ENCODE measurements around the gene CFAP97.
"Not testable (repeated sequence)": the region's sequence is repeated elsewhere in the genome, so short reads cannot be mapped to it uniquely, and the experiment has no call there.

CFAP97 gene

DNA sequence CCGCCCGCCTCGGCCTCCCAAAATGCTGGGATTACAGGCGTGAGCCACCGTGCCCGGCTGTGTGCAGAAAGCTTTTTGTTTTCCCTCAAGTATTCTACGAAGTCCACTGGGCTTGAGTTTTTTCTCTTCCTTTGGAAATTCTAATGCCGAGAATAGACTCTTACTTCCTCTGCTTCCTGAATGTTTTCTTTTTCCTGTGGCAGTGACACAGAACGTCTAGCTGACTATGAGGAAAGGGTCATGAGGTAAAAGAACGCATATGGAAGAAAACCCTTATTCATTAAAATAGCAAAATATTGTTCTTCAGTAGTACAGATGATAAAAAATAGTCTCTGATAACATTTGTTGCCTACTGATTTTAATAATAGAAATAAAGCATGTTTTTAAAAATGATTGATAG is 65.6 kb downstream of the CFAP97 start:
- no peak for DNase-seq

GRCh38 chr4:185137233-185137925 is 66.4 kb downstream of the CFAP97 start:
- DNase-seq = no peak

- DNase-seq = no peak
These were observed 69.4 kb downstream of the CFAP97 start for GRCh38 chr4:185134307-185134869.

GRCh38 chr4:185128272-185129119 is 75.3 kb downstream of the CFAP97 start:
- no peak for DNase-seq

- DNase-seq = no peak
These were observed 76.5 kb downstream of the CFAP97 start for GRCh38 chr4:185127021-185127925.

DNA sequence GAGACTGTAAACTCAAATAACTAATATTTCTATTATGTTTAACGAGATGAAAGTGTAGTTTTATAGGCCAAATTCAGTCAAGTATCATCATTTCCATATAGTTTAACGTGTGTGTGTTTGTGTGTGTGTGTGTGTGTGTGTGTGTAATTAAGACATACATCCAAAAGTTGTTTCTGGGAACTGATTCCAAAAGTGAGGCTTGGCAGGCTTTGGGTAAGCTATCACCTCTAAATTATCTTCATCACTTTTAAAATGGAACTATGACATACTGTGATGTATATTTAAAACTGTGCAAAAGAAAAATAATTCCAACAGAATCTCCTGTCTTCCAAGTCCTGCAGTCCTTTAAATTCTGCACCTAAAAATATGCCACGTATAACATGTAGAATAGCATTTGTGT is 79.8 kb downstream of the CFAP97 start:
- no peak for DNase-seq

- no peak for DNase-seq
These were observed 81.0 kb downstream of the CFAP97 start for GRCh38 chr4:185122681-185123345.

DNA sequence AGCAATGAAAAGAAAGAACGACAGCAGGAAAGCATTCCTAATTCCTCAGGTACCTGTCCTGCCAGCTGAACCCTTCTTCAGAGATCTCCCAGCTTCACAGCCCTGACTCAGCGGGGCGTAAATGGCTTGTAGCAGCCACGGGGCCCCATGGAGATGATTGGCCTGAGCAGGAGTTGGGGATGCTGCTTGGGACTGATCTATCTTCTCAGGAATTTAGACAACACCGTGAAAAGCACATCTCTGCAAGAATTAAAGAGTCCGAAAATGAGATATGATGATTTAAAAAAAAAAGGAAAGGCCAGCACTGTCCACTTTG is 83.2 kb downstream of the CFAP97 start:
- DNase-seq = no peak

- DNase-seq = no peak
These were observed 83.7 kb downstream of the CFAP97 start for GRCh38 chr4:185119927-185120630.

GRCh38 chr4:185119467-185119866 is 84.3 kb downstream of the CFAP97 start:
- DNase-seq = not testable (repeated sequence)

DNA sequence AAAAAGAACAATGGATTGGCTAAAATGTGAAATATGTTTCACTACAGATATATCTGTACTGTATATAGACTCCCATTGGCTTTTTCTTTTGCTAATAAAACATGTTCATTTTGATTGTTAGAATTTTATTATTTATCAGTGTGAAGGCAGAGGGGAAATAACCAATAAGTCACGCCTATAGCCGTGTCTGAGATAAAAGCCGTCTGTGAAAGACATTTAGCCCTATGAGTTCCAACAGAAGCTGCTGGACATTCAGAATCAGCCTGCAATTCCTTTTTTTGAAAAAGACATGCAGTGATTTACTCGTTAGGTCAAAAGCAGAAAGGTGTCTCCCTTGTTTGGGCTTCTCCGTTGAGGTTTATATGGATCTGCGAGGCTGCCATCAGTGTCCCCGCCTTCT is 84.9 kb downstream of the CFAP97 start:
- no peak for DNase-seq

- no peak for DNase-seq
These were observed 86.4 kb downstream of the CFAP97 start for GRCh38 chr4:185117300-185117934.

DNA sequence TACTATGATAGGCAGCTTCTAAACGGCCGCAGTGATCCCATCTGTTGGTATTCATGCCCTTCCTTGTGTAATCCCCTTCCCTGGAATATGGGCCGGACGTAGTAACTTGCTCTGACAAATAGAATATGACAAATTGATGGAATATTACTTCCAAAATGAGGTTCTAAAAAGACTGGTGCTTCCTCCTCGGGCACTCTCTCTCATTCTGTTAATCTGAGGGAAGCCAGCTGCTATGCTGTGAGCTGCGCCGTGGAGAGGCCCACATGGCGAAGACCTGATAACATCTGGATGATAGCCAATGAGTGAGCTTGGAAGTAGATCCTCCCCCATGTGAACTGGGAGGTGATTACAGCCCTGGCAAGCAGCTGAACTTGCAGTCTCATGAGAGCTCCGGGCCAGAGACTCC is 88.0 kb downstream of the CFAP97 start:
- no peak for DNase-seq

- no peak for DNase-seq
These were observed 90.5 kb downstream of the CFAP97 start for GRCh38 chr4:185113340-185113739.

DNA sequence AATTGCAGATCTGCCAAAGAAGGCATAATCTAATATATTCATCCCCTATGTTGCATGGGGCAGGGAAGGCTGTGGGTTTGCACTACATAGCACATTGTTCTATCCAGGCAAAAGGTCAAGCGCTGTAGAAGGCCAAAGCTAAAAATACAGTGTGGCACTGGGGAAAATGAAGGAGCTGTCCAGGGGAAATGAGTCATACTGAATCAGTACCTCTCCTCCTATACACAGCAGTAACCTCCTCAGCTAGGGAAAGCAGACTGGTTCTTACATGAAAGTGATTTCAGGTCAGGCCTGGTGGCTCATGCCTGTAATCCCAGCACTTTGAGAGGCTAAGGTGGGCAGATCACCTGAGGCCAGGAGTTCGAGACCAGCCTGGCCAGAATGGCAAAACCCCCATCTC is 91.7 kb downstream of the CFAP97 start:
- no peak for DNase-seq

DNA sequence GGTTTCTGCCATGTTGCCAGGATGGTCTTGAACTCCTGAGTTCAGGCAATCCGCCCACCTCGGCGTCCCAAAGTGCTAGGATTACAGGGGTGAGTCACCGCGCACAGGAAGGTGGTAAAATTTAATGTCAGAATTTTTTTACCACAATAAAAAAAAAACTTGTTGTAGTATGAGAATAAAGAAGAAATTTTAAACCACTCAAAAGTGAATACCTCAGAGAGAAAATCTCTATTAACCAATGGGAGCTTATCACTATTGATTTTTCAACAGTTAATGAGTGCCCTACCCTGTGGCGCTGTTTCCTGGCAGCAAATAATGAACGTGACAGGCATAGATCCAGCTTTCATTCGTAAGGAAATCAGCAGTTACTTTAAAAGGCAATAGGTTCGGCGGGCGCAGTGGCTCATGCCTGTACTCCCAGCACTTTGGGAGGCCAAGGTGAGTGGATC is 93.4 kb downstream of the CFAP97 start:
- DNase-seq = no peak

GRCh38 chr4:185109736-185110135 is 94.1 kb downstream of the CFAP97 start:
- DNase-seq = no peak

Data from stimulated activated CD4-positive, alpha-beta T cell treated with anti-CD3 and anti-CD28 coated beads, Interleukin-2, amount 100 ng/mL, for 48 hours (primary cell).